ENCODE measurements around the gene TMEM184A. TPM values are rescaled to one million over a fixed set of nuclear protein-coding genes. Genes with fewer than 3 reads are reported as not detected.

TMEM184A gene
- total RNA-seq, 4 donors from 2014 or later, result 0.44 to 3.0 (median 0.70) TPM

DNA sequence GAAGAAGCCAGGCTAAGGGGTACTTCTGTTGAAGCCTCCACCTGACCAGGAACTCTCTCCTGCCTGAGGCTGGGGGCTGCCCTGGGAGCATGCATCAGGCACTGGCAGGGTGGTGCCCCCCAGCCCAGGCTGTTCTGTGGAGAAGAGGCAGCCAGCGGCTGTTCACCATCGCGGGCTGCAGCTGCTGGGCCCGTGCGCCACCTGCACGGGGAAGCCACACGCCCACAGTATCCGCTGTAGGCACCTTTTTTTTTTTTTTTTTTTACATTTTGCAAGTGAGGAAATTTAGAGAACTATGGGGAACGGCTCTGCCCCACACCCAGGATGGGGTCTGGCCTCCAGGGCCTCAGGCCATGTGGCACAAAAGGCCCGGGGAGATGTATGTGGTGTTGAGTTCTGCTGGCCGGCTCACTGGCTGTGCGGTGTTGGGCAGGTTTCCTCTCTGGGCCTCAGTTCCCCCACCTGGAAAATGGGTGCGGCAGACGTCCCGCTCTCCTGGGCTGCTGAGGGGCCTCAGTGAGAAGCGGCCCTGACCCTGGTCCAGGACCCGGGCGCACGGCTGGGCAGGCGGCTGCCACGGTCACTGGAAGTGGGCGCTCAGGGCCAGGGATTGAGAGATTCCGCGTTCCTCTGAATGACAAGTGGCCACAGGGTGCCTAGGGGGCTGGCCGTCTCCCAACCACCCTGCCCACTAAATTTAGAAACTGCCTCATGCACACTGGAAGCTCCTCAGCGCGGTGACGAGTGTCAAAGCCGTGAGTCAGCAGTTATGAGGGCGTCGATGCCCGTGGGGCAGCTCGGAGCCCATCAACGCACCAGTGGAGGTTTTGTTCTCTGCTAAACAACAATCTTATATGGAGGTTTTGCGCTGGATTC is 43.0 kb downstream of the TMEM184A start:
- H3K27ac ChIP-seq, result peak overlapping the region; percentile 33 to 85 (median 74)
- no peaks in the 10 kb centered on the region for H3K9me3 ChIP-seq
- H3K4me1 ChIP-seq, result no peaks in the 10 kb centered on the region
- no peaks in the 10 kb centered on the region for H3K27me3 ChIP-seq
- intact Hi-C loops (cut with DNase I), result no loop called here
- TF ChIP-seq, protein P1, sequence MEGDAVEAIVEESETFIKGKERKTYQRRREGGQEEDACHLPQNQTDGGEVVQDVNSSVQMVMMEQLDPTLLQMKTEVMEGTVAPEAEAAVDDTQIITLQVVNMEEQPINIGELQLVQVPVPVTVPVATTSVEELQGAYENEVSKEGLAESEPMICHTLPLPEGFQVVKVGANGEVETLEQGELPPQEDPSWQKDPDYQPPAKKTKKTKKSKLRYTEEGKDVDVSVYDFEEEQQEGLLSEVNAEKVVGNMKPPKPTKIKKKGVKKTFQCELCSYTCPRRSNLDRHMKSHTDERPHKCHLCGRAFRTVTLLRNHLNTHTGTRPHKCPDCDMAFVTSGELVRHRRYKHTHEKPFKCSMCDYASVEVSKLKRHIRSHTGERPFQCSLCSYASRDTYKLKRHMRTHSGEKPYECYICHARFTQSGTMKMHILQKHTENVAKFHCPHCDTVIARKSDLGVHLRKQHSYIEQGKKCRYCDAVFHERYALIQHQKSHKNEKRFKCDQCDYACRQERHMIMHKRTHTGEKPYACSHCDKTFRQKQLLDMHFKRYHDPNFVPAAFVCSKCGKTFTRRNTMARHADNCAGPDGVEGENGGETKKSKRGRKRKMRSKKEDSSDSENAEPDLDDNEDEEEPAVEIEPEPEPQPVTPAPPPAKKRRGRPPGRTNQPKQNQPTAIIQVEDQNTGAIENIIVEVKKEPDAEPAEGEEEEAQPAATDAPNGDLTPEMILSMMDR (IDR thresholded peaks at IDR 0.05), result no peak
- no peak for TF ChIP-seq POLR2A (IDR thresholded peaks at IDR 0.05)
- peak in 1 of 2 donors; percentile 20 for DNase-seq
- WGBS, 2 donors, result 69 to 73% methylated on average over 16 to 23 of the region's 35 CpGs
- no peaks in the 10 kb centered on the region for H3K36me3 ChIP-seq
- H3K4me3 ChIP-seq (replicated peaks in 1 of 3), result no peak overlapping the region

DNA sequence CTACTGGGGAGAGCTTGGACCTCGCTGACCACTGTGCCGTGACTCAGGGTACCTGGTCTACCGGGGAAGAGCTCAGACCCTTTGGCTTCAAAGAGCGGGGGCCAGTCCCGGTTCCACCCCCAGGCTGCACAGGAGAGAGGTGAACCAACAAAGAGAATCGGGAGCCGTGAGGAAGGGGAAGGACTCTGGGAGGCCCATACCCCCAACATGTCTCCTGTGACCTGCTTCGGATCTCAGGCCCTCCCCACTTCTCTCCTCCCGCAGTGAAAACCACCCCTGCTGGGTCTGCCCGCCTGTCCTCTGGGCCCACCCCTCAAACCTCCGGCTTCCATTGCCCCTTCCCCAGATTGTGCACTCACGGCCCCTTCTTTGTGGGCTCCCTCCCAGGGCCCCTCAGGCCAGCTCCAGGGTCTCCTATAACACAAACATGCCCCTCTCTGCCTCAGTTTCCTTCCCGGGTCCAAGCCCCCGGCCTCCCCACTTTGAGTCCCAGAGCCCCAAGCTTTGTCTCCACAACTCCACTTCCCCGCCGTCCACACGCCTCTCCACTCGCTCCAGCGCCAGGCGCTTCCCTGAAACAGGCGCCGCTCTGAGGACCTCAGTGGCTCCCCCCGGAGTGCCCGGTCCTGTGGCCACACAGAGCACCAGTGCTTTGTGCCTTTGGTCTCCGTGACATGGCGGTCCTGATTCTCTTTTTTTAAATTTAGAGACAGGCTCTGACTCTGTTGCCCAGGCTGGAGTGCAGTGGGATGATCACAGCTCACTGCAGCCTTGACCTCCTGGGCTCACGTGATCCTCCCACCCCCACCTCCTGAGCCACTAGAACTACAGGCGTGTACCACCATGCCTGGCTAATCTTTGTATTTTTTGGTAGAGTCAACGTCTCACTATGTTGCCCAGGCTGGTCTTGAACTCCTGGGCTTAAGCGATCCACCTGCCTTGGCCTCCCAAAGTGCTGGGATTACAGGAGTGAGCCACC is 44.3 kb downstream of the TMEM184A start:
- DNase-seq, result no peak
- Histone ChIP-seq H3K9me3 (no peaks in the 10 kb centered on the region), H3K4me3 (replicated peaks in 1 of 3) (no peak overlapping the region), H3K4me1 (no peaks in the 10 kb centered on the region), H3K27me3 (no peaks in the 10 kb centered on the region), H3K36me3 (no peaks in the 10 kb centered on the region), H3K27ac (no peak overlapping the region)
- TF ChIP-seq POLR2A (IDR thresholded peaks at IDR 0.05), result no peak
- TF ChIP-seq, protein P1 (IDR thresholded peaks at IDR 0.05), result no peak
- intact Hi-C loops (cut with DNase I), result no loop called here
- 82 to 83% methylated on average over 28 of the region's 30 CpGs for WGBS, 2 donors

GRCh38 chr7:1510780-1511154 is 45.2 kb downstream of the TMEM184A start:
- Histone ChIP-seq H3K4me1 (no peaks in the 10 kb centered on the region), H3K9me3 (no peaks in the 10 kb centered on the region), H3K36me3 (no peaks in the 10 kb centered on the region), H3K27me3 (no peaks in the 10 kb centered on the region), H3K4me3 (replicated peaks in 1 of 3) (no peak overlapping the region), H3K27ac (no peak overlapping the region)
- no peak for DNase-seq
- TF ChIP-seq POLR2A (IDR thresholded peaks at IDR 0.05), result no peak
- TF ChIP-seq, protein P1 (IDR thresholded peaks at IDR 0.05), result no peak
- 72 to 90% methylated on average over 5 to 6 of the region's 16 CpGs for WGBS, 2 donors
- intact Hi-C loops (cut with DNase I), result no loop called here

GRCh38 chr7:1509226-1509625 is 46.8 kb downstream of the TMEM184A start:
- no peak overlapping the region for H3K27ac ChIP-seq
- 91 to 94% methylated on average over 14 of the region's 14 CpGs for WGBS, 2 donors
- intact Hi-C loops (cut with DNase I), result no loop called here
- H3K27me3 ChIP-seq, result no peaks in the 10 kb centered on the region
- H3K4me3 ChIP-seq (replicated peaks in 1 of 3), result no peak overlapping the region
- no peaks in the 10 kb centered on the region for H3K4me1 ChIP-seq
- no peak for DNase-seq
- no peaks in the 10 kb centered on the region for H3K36me3 ChIP-seq
- TF ChIP-seq POLR2A (IDR thresholded peaks at IDR 0.05), result no peak
- TF ChIP-seq, protein P1 (IDR thresholded peaks at IDR 0.05), result no peak
- no peaks in the 10 kb centered on the region for H3K9me3 ChIP-seq

Measured in thyroid gland (tissue), 4 donors.